HG02981 (cell line): ENCODE results near the gene SLC25A22.

Source experiments
- ATAC-seq: cut with Tn5 transposase; IDR thresholded peaks from one replicate; pipeline ENCODE4 v1.9.1; 2021; ENCODE audit warnings: mild to moderate bottlenecking, moderate library complexity; ENCODE audit not compliant: unreplicated experiment

The SLC25A22 gene

GRCh38 chr11:834371-835316, 36.6 kb upstream of the SLC25A22 start:
- ATAC-seq = no peak

- no peak for ATAC-seq
Measured at GRCh38 chr11:833849-834311, 35.8 kb upstream of the SLC25A22 start.

GRCh38 chr11:833114-833791, 35.2 kb upstream of the SLC25A22 start:
- ATAC-seq = no peak

GRCh38 chr11:832529-833113, 34.5 kb upstream of the SLC25A22 start, which contains the start of gene CD151:
TSS of gene CD151 (plus strand) at chr11:832952. CDS start at chr11:836070, 3,118 bp downstream.
- peak; percentile 40 for ATAC-seq

- ATAC-seq = no peak
Measured at GRCh38 chr11:831961-832528, 34.0 kb upstream of the SLC25A22 start.

- ATAC-seq = no peak
Measured at GRCh38 chr11:831118-831864, 33.2 kb upstream of the SLC25A22 start.

- no peak for ATAC-seq
Measured at GRCh38 chr11:830295-831117, 32.4 kb upstream of the SLC25A22 start.

- ATAC-seq = no peak
Measured at GRCh38 chr11:829847-830294, 31.8 kb upstream of the SLC25A22 start.

GRCh38 chr11:829176-829846, 31.2 kb upstream of the SLC25A22 start:
- no peak for ATAC-seq

- ATAC-seq = no peak
Measured at GRCh38 chr11:828506-829175, 30.6 kb upstream of the SLC25A22 start.

GRCh38 chr11:827897-828192, 29.8 kb upstream of the SLC25A22 start, which contains the start of gene CRACR2B:
TSS of gene CRACR2B (plus strand) at chr11:827919. CDS start at chr11:828608, 689 bp downstream.
- no peak for ATAC-seq

- ATAC-seq = no peak
Measured at GRCh38 chr11:827146-827896, 29.2 kb upstream of the SLC25A22 start.

GRCh38 chr11:826836-827145, 28.7 kb upstream of the SLC25A22 start:
- no peak for ATAC-seq

GRCh38 chr11:826227-826621, 28.1 kb upstream of the SLC25A22 start:
- no peak for ATAC-seq

GRCh38 chr11:825366-826226, 27.5 kb upstream of the SLC25A22 start:
- ATAC-seq = no peak

- ATAC-seq = no peak
Measured at GRCh38 chr11:824942-825341, 26.9 kb upstream of the SLC25A22 start.

GRCh38 chr11:824292-824880, 26.3 kb upstream of the SLC25A22 start:
- no peak for ATAC-seq
